GM12875 (cell line): ENCODE results near the gene FAM76A.
"Not testable (repeated sequence)": the region's sequence is repeated elsewhere in the genome, so short reads cannot be mapped to it uniquely, and the experiment has no call there.

ENCODE experiments used
- H3K4me3 ChIP-seq: one replicate; pipeline ENCODE4 v1.5.1; 2011; ENCODE audit warnings: low read depth, low read length, control low read depth
- CTCF ChIP-seq: IDR thresholded peaks from 2 replicates; pipeline ENCODE4 v1.5.1; 2011; ENCODE audit warnings: low read depth, mild to moderate bottlenecking, control low read depth, inconsistent platforms, low read length, moderate library complexity, borderline replicate concordance; ENCODE audit not compliant: insufficient read depth

Gene FAM76A

GRCh38 chr1:27804791-27805190, 79.0 kb downstream of the FAM76A start:
- H3K4me3 ChIP-seq = no peak overlapping the region
- TF ChIP-seq CTCF = no peak

GRCh38 chr1:27806758-27807157, 81.0 kb downstream of the FAM76A start:
- no peak overlapping the region for H3K4me3 ChIP-seq
- no peak for TF ChIP-seq CTCF

GRCh38 chr1:27807385-27807784, 81.6 kb downstream of the FAM76A start:
- no peak for TF ChIP-seq CTCF
- H3K4me3 ChIP-seq = no peak overlapping the region

GRCh38 chr1:27808131-27808530, 82.4 kb downstream of the FAM76A start:
- not testable (repeated sequence) for H3K4me3 ChIP-seq

- H3K4me3 ChIP-seq = no peak overlapping the region
- TF ChIP-seq CTCF = no peak
Observed at GRCh38 chr1:27809883-27810282, 84.1 kb downstream of the FAM76A start.

GRCh38 chr1:27811741-27812500, 86.2 kb downstream of the FAM76A start:
- no peak overlapping the region for H3K4me3 ChIP-seq
- no peak for TF ChIP-seq CTCF
